GM12874 (cell line): ENCODE measurements around the gene SLBP.

ENCODE experiments used
- TF ChIP-seq, protein P1 (sequence below): IDR thresholded peaks from 2 replicates; pipeline ENCODE4 v1.5.1; 2011; ENCODE audit warnings: low read depth, mild to moderate bottlenecking, control low read depth, low read length, moderate library complexity; ENCODE audit not compliant: insufficient read depth

Gene SLBP

DNA sequence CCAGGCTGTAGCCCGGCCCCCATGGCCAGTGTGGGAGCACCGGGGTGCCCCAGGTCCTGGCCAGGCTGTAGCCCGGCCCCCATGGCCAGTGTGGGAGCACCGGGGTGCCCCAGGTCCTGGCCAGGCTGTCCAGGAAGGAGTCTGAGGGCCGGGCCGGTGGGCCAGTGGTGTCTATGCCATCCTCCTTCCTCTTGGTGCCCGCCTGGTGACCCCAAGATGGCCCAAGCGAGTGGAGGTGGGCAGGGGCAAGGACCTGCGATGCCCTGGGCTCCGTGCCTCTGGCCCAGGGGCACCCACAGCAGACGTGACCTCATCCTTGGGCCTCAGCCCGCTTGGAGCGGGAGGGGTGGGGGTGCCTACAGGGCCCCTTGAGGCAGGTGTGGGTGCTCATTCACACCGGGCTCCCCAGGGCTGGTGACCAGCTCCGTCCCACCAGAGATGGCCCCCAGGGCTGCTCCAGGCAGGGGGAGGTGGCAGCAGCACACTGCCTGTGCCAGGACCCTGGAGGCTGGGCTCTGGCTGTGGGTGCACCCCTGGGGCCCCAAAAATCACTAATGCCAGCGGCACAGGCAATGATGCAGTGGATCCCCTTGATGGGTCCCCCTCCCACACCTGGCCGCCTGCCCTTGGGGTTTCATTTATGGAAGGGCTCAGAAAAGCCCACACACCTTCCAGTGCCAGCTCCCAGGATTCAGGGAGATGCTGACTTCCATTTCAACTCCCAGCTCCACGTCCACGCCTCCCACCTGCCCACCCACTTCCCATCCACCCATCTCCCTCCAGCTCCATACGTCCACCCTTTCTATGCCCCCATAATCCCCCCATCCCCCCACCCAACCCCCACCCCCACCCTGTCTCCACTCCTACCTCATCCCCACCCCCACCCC is 45.0 kb upstream of the SLBP start:
- TF ChIP-seq, protein P1, sequence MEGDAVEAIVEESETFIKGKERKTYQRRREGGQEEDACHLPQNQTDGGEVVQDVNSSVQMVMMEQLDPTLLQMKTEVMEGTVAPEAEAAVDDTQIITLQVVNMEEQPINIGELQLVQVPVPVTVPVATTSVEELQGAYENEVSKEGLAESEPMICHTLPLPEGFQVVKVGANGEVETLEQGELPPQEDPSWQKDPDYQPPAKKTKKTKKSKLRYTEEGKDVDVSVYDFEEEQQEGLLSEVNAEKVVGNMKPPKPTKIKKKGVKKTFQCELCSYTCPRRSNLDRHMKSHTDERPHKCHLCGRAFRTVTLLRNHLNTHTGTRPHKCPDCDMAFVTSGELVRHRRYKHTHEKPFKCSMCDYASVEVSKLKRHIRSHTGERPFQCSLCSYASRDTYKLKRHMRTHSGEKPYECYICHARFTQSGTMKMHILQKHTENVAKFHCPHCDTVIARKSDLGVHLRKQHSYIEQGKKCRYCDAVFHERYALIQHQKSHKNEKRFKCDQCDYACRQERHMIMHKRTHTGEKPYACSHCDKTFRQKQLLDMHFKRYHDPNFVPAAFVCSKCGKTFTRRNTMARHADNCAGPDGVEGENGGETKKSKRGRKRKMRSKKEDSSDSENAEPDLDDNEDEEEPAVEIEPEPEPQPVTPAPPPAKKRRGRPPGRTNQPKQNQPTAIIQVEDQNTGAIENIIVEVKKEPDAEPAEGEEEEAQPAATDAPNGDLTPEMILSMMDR, result no peak

DNA sequence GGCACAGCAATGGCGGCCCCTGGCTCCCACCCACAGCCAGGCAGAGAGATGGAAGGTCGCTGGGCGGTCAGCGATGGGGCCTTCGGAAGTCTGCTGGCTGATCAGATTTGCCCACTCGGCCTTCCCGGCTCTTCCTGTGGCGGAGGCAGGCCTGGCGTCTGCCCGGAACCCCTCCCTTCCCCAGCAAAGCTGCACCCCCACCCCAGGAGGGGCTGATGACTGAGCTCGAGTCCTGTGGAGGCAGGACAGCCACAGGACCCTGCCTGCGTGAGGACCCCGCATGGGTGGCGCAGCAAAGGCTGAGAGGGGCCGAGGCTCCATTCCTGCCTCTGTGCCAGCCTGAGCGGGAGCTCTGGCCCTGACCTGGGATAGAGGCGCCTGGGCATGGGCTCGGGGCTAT is 44.0 kb upstream of the SLBP start:
- TF ChIP-seq, protein P1, result no peak

DNA sequence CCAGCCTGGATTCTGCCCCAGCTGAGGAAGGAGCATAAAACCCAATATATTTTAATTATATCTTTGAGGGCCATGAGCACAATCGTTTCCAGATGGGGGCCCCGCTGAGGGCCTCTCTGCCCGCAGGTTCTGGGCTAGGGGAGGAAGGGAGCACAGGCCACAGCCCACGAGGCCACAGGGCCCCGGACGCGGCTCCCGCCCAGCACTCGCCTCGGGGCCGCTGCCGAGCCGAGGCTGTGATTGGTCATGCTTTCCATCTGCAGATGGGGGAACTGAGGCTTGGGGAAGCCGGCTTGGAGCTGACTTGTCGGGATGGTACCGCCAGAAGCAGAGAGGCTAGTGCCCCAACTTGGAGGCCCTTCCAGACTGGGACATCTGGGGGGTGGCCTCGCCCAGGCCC is 43.2 kb upstream of the SLBP start:
- TF ChIP-seq, protein P1, result no peak

DNA sequence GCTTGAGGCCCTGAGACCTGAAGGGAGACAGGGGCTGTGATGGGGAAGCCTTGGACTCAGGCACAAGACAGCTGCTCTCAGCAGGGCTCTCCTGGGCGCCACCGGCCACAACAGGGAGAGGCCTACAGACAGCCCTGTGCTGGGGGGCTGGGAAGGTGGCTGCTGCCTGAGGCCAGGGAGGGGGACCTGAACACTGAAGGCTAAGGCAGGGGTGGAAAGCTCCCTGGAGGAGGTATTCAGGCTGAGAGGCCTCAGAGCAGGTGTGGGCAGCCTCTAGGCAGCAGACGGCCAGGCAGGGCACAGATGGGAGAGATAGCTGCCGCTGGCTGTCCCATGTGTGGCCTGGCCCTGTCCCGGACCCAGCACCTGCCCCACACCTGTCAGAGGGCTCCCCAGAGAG is 42.2 kb upstream of the SLBP start:
- TF ChIP-seq, protein P1, result no peak

DNA sequence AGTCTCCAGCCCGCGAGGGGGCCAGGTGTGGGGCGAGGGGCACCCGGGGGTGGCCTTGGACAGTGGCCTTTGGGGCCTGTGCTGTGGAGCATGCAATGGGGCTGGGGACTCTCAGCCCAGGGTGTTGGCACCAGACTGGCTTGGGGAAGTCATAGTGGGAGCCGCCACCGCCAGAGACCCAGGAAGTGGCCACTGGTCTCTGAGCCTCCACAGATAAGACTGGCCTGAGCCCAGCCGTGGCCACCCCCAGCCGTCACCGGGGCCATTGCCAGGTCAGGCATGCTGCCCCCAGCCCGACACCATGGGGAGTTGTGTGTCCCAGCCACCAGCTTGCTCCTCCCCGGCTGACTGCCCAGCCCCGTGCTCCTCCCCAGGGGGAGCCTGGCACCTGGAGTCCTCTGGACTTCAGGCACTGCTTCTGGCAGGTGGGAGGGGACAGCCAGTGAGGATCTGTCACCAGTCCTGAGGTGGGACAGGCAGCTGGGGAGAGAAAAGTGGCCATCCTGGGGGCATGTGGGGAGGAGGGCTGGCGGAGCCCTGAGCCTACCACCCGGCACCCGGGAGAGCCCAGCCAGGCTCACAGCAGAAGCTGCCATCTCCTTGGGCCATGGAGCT is 41.7 kb upstream of the SLBP start:
- TF ChIP-seq, protein P1, result no peak

DNA sequence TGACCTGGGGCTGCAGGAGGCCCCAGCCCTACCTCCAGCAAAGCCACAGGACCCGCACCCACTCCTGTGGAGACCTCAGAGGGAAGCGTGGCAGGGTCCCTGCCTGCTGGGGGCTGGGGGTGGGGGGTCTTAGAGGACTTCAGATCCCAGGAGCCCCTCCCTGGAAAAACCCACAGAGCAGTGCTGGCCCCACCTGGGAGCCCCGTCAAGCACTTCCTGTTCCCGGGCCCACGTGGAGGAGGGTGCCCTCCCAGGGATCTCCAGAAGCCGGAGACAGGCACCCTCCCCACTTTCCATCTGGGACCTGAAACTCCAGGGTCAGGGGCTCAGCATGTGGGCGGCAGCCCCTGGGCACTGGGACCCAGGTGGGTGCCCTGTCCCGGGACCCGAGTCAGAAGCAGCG is 41.2 kb upstream of the SLBP start:
- TF ChIP-seq, protein P1, result no peak

DNA sequence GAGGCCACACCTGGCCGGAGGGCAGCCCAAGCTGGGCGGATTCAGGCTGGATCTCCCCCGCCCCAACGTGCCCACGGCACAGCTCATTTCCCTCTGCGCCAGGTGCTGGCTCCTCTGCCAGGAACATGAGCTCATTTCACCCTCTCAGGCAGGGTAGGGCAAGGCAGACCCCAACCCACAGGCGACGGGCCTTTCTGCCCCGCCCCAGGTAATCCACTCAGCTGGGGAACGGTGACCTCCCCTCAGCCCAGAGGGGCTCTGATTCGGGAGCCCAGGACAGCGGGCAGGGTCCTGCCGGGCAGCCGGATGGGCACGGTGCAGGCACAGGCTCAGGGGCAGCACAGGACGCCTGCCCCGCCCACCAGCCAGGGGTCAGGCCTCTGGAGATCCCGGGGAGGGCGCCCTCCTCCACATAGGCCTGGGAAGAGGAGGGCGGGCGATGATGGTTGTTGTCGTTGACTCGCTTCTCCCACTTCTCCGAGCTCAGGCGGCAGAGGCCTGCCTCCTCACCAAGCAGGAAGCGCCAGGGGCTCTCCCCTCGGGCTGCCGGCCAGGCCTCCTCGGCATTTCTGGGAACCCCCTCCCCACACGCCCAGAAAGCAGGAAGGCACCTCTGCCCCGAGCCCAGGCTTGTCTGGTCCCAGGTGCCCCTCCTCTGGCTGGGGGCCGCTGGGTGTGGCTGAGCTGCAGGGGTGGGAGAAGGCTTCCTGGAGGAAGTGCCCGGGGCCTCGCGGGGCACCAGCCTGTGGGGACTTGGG is 40.3 kb upstream of the SLBP start:
- TF ChIP-seq, protein P1, result no peak
